Measurements from ENCODE around the gene DNM1.

DNA sequence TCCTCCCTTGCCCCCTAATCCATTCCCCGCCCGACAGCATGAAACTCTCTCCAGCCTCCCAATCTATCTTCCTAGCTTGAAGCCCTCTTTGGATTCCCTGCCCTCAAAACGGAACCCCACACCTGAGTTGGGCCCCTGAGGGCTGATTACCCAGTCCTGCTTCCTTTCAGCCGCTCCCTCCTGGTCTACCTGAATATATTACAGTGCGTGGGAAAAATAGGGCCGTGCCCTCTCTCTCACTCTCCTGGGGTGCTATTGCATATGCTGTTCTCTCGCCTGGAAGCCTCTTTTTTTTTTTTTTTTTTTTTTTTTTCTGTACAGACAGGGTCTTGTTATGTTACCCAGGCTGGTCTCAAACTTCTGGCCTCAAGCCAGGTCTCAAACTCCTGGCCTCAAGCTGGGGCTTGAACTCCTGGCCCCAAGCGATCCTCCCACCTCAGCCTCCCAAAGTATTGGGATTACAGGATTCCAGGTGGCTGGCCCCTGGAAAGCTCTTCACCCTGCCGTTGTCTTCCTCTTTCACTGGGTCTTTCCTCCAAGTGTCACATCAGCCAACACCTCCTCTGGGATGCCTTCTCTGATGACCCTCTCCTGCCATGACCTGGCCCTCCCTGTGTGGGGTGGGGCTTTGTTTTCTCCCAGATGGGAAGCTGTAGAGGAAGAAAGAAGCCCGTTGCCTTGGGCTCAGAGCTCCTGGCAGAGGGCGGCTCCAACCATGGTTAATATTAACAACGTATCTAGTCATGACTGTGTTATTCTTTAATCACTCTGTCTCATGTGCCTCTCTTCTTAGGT lies 8.2 kb downstream of the DNM1 start:
- TF ChIP-seq, protein P1, sequence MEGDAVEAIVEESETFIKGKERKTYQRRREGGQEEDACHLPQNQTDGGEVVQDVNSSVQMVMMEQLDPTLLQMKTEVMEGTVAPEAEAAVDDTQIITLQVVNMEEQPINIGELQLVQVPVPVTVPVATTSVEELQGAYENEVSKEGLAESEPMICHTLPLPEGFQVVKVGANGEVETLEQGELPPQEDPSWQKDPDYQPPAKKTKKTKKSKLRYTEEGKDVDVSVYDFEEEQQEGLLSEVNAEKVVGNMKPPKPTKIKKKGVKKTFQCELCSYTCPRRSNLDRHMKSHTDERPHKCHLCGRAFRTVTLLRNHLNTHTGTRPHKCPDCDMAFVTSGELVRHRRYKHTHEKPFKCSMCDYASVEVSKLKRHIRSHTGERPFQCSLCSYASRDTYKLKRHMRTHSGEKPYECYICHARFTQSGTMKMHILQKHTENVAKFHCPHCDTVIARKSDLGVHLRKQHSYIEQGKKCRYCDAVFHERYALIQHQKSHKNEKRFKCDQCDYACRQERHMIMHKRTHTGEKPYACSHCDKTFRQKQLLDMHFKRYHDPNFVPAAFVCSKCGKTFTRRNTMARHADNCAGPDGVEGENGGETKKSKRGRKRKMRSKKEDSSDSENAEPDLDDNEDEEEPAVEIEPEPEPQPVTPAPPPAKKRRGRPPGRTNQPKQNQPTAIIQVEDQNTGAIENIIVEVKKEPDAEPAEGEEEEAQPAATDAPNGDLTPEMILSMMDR (IDR thresholded peaks at IDR 0.05) = no peak
- no peak for TF ChIP-seq POLR2A (IDR thresholded peaks at IDR 0.05)
